Karpas-422 (cell line): ENCODE results near the gene RPTN. TPM values are rescaled to one million over a fixed set of nuclear protein-coding genes. Genes with fewer than 3 reads are reported as not detected.
"Not testable (repeated sequence)": the region's sequence is repeated elsewhere in the genome, so short reads cannot be mapped to it uniquely, and the experiment has no call there.

Source experiments
- DNase-seq: peaks from one replicate; pipeline ENCODE4 v3.0.0-alpha.2; 2015
- H2AFZ ChIP-seq: fragments of 200-600 bp; sonication (generic); 2 replicates; pipeline ENCODE4 v1.6.1; 2014; ENCODE audit warnings: antibody characterized with exemption, low read length, mixed read lengths
- H3K27ac ChIP-seq: fragments of 200-600 bp; sonication (generic); 2 replicates; pipeline ENCODE4 v1.5.1; 2014; ENCODE audit warnings: mild to moderate bottlenecking, low read length, moderate library complexity
- H3K27me3 ChIP-seq: fragments of 200-600 bp; sonication (generic); 2 replicates; pipeline ENCODE4 v1.6.1; 2014; ENCODE audit warnings: low read length, mixed read lengths
- H3K36me3 ChIP-seq: fragments of 200-600 bp; sonication (generic); 2 replicates; pipeline ENCODE4 v1.6.1; 2014; ENCODE audit warnings: low read length, mixed read lengths; ENCODE audit not compliant: insufficient read depth
- H3K4me1 ChIP-seq: fragments of 200-600 bp; sonication (generic); 2 replicates; pipeline ENCODE4 v1.6.1; 2014; ENCODE audit warnings: mild to moderate bottlenecking, low read length, mixed read lengths
- H3K4me2 ChIP-seq: fragments of 200-600 bp; sonication (generic); 2 replicates; pipeline ENCODE4 v1.6.1; 2014; ENCODE audit warnings: low read length, low read depth, mild to moderate bottlenecking; ENCODE audit not compliant: poor library complexity, severe bottlenecking
- H3K4me3 ChIP-seq: fragments of 200-600 bp; sonication (generic); 2 replicates; pipeline ENCODE4 v1.5.1; 2014; ENCODE audit warnings: mild to moderate bottlenecking, antibody characterized with exemption, low read length, mixed read lengths
- H3K79me2 ChIP-seq: fragments of 200-600 bp; sonication (generic); 2 replicates; pipeline ENCODE4 v1.6.1; 2014; ENCODE audit warnings: mild to moderate bottlenecking, low read length, mixed read lengths
- H3K9ac ChIP-seq: fragments of 200-600 bp; sonication (generic); 2 replicates; pipeline ENCODE4 v1.6.0; 2014; ENCODE audit warnings: low read length
- H3K9me2 ChIP-seq: fragments of 200-600 bp; sonication (generic), shearing (Covaris generic); replicated peaks from 2 replicates; pipeline ENCODE4 v1.6.0; 2014; ENCODE audit warnings: mild to moderate bottlenecking, low read length, moderate library complexity; ENCODE audit not compliant: insufficient read depth
- H3K9me3 ChIP-seq: fragments of 300-700, 200-600 bp; sonication (generic); 2 replicates; pipeline ENCODE4 v1.6.1; 2014; ENCODE audit warnings: low read length, mixed read lengths
- H4K20me1 ChIP-seq: fragments of 200-600 bp; sonication (generic); 2 replicates; pipeline ENCODE4 v1.6.1; 2014; ENCODE audit warnings: mild to moderate bottlenecking, antibody characterized with exemption, low read length, low read depth; ENCODE audit not compliant: insufficient read depth
- total RNA-seq: library from RNA; depleted of rRNA; stranded (reverse); fragments of >200 nt; shearing (Covaris generic); gene quantifications from 2 replicates; pipeline ENCODE4 v1.2.3, GENCODE V29; 2014; ENCODE audit warnings: low replicate concordance

RPTN gene
- total RNA-seq, 1 experiment from 2014 or later = not detected

DNA sequence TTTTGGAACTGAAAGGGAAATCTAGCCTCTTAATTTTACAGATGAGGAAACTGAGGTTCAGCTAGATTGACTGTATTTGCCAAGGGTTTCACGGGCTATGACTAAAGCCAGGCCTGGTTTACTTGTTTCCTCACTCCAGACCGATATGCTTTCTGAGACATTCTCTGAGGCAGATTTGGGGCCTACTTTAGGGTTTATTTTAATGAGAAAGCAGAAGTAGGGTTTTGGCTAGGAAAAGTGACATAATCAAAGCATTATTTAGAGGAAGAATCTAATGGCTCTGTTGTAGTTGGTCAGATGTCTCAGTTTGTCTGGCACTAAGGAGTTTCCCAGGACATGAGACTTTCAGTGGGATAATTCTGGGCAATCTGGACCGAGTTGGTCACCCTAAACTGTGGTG lies 1.5 kb upstream of the RPTN start:
- H2AFZ ChIP-seq = no peak overlapping the region
- H3K9ac ChIP-seq = no peak overlapping the region
- H3K4me2 ChIP-seq = no peak overlapping the region
- H4K20me1 ChIP-seq = no peaks in the 10 kb centered on the region
- H3K9me2 ChIP-seq = no peaks in the 10 kb centered on the region
- no peaks in the 10 kb centered on the region for H3K27me3 ChIP-seq
- no peak for DNase-seq
- H3K36me3 ChIP-seq = no peaks in the 10 kb centered on the region
- no peak overlapping the region for H3K27ac ChIP-seq
- no peak overlapping the region for H3K4me3 ChIP-seq
- no peaks in the 10 kb centered on the region for H3K9me3 ChIP-seq
- no peaks in the 10 kb centered on the region for H3K79me2 ChIP-seq
- peaks cover 8% of the 10 kb centered on the region for H3K4me1 ChIP-seq

DNA sequence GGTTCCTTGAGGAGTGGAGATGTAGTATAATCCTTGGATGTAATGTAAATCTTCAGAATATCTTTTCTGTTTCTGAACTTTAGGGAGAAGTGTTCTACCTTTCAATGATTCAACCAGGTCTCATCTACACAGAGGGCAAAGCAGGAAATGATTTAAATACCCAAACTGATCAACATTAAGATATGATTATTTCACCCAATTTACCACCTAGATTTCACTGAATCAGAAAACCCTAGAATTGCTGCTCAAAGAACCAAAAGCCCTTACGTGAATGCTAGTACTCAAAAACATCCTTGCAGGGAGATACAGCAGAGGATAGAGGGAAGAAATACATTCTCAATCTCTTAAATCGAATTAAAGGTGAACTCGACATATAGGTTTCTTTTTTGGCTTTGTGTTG lies 5.0 kb downstream of the RPTN start:
- H3K4me3 ChIP-seq = no peak overlapping the region

DNA sequence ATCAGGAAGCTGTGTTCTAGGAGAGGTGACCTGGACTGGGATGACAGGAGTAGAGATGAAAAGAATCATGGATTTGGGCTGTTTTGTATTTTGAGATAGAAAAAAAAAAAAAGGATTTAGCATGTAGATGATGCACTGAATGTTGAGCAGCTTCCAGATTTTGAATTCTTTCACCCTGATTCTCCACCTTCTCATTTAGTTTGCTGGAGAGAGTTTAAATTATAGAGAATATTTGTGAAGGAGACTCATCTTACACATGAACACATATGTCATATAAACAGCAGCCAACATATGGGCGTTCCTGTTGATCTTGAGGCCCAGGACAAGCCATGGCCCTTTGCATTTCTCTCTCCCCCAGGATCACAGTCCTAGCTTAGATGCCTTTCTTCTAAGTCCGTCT lies 7.4 kb downstream of the RPTN start:
- Histone ChIP-seq H2AFZ (no peak overlapping the region), H3K4me3 (no peak overlapping the region), H3K4me2 (no peak overlapping the region), H3K9me2 (no peaks in the 10 kb centered on the region), H4K20me1 (no peaks in the 10 kb centered on the region), H3K9me3 (no peaks in the 10 kb centered on the region), H3K4me1 (no peaks in the 10 kb centered on the region), H3K9ac (no peak overlapping the region), H3K27ac (no peak overlapping the region), H3K79me2 (no peaks in the 10 kb centered on the region), H3K27me3 (no peaks in the 10 kb centered on the region), H3K36me3 (no peaks in the 10 kb centered on the region)
- no peak for DNase-seq

More for the DNA sequence above, 5.0 kb downstream of the RPTN start:
- Histone ChIP-seq H3K79me2 (no peaks in the 10 kb centered on the region), H3K9me3 (no peaks in the 10 kb centered on the region), H4K20me1 (no peaks in the 10 kb centered on the region), H3K27me3 (no peaks in the 10 kb centered on the region), H3K4me2 (no peak overlapping the region), H3K9me2 (no peaks in the 10 kb centered on the region), H3K9ac (no peak overlapping the region), H3K27ac (no peak overlapping the region), H3K36me3 (no peaks in the 10 kb centered on the region), H2AFZ (no peak overlapping the region), H3K4me1 (no peaks in the 10 kb centered on the region)
- DNase-seq = no peak

DNA sequence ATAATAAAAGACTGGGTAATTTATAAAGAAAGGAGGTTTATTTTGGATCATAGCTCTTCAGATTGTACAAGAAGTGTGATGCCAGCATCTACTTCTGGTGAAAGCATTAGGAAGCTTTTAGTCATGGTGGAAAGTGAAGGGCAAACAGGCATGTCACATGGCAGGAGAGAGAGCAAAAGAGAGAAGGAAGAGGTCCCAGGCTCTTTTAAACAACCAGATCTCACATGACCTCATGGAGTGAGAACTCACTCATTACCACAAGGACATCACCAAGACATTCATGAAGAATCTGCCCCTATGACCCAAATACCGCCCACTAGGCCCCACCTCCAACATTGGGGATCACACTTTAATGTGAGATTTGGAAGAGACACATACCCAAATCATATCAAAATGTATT lies 10.0 kb downstream of the RPTN start:
- DNase-seq = no peak
- H2AFZ ChIP-seq = no peak overlapping the region
- no peaks in the 10 kb centered on the region for H3K4me1 ChIP-seq
- no peak overlapping the region for H3K9ac ChIP-seq
- no peak overlapping the region for H3K27ac ChIP-seq
- no peaks in the 10 kb centered on the region for H3K27me3 ChIP-seq
- no peak overlapping the region for H3K4me2 ChIP-seq
- H3K9me2 ChIP-seq = no peaks in the 10 kb centered on the region
- no peaks in the 10 kb centered on the region for H3K36me3 ChIP-seq
- H3K4me3 ChIP-seq = no peak overlapping the region
- no peaks in the 10 kb centered on the region for H3K79me2 ChIP-seq
- H3K9me3 ChIP-seq = no peaks in the 10 kb centered on the region
- H4K20me1 ChIP-seq = no peaks in the 10 kb centered on the region

DNA sequence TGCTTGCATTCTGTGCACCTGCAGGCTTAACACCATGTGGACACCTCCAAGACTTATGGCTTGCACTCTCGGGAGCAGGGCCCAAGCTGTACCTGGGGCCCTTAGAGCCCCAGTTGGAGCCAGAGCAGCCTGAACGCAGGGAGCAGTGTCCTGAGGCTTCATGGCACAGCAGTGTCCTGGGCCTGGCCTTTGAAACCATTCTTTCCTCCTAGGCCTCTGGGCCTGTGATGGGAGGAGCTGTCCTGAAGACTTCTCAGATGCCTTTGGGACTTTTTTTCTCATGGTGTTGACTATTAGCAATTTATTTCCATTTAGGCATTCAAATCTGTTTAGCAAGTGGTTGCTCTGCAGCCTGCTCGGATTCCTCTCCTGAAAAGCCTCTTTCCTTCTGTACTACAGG lies 11.0 kb downstream of the RPTN start:
- no peak overlapping the region for H3K9ac ChIP-seq
- no peaks in the 10 kb centered on the region for H3K4me1 ChIP-seq
- H3K27me3 ChIP-seq = no peaks in the 10 kb centered on the region
- no peaks in the 10 kb centered on the region for H3K9me2 ChIP-seq
- no peak for DNase-seq
- H3K9me3 ChIP-seq = no peaks in the 10 kb centered on the region
- no peak overlapping the region for H3K27ac ChIP-seq
- no peaks in the 10 kb centered on the region for H3K36me3 ChIP-seq
- no peak overlapping the region for H2AFZ ChIP-seq
- H3K4me2 ChIP-seq = no peak overlapping the region
- no peaks in the 10 kb centered on the region for H3K79me2 ChIP-seq
- H3K4me3 ChIP-seq = no peak overlapping the region
- no peaks in the 10 kb centered on the region for H4K20me1 ChIP-seq

DNA sequence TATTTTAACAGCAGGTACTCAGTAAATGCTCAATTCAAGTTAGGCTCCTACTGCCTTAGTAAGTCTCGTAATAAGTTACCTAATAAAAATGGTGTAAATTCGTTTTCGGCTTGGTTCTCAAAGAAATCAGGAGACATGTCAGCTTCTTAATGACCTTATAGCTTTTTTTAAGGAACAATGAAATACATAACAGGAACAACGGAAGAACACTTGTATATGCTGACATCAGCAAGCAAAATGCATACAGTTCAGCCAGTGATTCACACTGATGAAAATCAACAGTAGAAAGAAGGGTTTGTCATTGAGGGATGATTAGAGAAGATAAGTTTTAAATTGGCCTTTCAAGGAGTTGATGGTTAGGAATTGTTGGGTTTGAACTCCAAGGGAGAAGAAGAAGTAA lies 13.3 kb downstream of the RPTN start:
- Histone ChIP-seq H3K9me3 (no peaks in the 10 kb centered on the region), H3K79me2 (no peaks in the 10 kb centered on the region), H3K9ac (no peak overlapping the region), H4K20me1 (no peaks in the 10 kb centered on the region), H3K9me2 (no peaks in the 10 kb centered on the region), H3K27ac (no peak overlapping the region), H2AFZ (no peak overlapping the region), H3K4me3 (no peak overlapping the region), H3K36me3 (no peaks in the 10 kb centered on the region), H3K4me2 (no peak overlapping the region), H3K4me1 (no peaks in the 10 kb centered on the region), H3K27me3 (no peaks in the 10 kb centered on the region)
- no peak for DNase-seq

DNA sequence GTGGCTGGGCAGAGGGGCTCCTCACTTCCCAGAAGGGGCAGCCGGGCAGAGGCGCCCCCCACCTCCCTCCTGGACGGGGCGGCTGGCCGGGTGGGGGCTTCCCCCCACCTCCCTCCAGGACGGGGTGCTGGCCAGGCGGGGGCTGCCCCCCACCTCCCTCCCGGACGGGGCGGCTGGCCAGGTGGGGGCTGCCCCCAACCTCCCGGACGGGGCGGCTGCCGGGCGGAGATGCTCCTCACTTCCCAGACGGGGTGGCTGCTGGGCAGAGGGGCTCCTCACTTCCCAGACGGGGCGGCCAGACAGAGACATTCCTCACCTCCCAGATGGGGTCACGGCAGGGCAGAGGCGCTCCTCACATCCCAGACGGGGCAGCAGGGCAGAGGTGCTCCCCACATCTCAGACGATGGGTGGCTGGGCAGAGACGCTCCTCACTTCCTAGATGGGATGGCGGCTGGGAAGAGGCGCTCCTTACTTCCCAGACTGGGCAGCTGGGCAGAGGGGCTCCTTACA lies 14.3 kb downstream of the RPTN start:
- H3K9me2 ChIP-seq, H3K36me3 ChIP-seq, H3K79me2 ChIP-seq, H3K4me3 ChIP-seq, H3K4me2 ChIP-seq, H3K27me3 ChIP-seq, H3K9ac ChIP-seq, H4K20me1 ChIP-seq, DNase-seq, H3K9me3 ChIP-seq, H3K4me1 ChIP-seq, H3K27ac ChIP-seq, H2AFZ ChIP-seq: not testable (repeated sequence)

DNA sequence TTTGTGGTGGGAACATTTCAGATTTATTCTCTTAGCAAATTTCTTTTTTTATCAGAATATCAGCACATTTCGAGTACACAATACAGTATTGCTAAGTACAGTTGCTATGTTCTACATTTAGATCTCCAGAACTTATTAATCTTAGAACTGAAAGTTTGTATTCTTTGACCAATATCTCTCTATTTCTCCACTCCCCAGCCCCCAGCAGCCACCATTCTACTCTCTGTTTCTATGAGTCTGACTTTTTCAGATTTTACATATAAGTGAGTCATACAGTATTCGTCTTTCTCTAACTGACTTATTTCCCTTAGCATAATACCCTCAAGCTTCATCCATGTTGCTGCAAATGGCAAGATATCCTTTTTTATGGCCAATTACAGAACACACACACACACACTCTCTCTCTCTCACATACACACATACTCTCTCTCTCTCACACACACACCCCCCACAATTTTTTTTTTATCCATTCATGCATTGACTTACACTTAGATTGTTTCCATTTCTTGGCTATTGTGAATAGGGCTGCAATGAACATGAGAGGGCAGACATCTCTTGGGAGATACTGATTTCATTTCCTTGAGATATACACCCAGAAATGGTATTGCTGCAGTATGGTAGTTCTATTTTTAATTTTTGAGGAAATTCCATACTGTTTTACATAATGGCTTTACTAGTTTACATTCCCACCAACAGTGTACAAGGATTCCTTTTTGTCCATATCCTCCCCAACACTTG lies 15.7 kb downstream of the RPTN start:
- H3K4me1 ChIP-seq = no peaks in the 10 kb centered on the region
- H3K9ac ChIP-seq = no peak overlapping the region
- no peak overlapping the region for H3K4me2 ChIP-seq
- H3K27ac ChIP-seq = no peak overlapping the region
- no peak overlapping the region for H2AFZ ChIP-seq
- no peaks in the 10 kb centered on the region for H3K27me3 ChIP-seq
- H3K79me2 ChIP-seq = no peaks in the 10 kb centered on the region
- no peaks in the 10 kb centered on the region for H3K9me2 ChIP-seq
- DNase-seq = no peak
- H3K4me3 ChIP-seq = no peak overlapping the region
- H3K36me3 ChIP-seq = no peaks in the 10 kb centered on the region
- H4K20me1 ChIP-seq = no peaks in the 10 kb centered on the region
- no peaks in the 10 kb centered on the region for H3K9me3 ChIP-seq
